Measurements from ENCODE around the gene ADRA2C.
"Not testable (repeated sequence)": the region's sequence is repeated elsewhere in the genome, so short reads cannot be mapped to it uniquely, and the experiment has no call there.

ADRA2C gene

DNA sequence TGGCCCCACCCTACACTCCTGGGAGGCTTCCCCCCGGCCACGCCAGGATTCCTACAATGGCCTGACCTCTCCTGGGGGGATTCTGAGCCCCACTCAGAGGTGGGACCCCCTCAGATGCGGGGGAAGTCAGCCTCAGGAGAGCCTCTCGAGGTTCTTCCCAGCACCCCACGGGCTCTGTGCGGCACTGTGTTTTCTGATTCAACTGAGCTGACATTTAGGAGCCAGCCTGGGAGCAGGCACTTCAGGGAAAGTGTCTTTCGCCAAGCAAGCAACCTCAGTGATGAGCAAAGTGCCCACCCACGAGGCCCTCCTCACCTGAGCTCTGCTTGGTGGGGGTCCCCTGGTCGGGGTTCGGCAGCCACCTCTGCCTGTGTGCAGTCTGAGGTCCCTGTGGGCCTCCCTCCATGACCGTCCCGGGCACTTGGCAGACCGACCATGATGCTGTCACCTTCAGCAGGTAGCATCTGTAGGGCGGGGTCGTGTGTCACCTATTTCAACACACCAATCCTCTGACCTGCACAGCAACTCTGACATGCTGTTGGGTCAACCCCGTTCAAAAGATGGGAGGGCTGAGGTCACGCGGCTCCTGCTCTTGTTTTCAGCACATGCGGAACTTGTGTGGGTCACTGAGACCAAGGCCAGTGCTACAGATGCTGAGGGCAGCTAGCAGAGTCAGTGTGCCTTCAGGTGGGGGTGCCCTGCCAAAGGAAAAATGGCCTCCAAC, 46.2 kb downstream of the ADRA2C start:
- Mint-ChIP-seq H3K4me3 (no peak overlapping the region), H3K9me3 (no peaks in the 10 kb centered on the region)

DNA sequence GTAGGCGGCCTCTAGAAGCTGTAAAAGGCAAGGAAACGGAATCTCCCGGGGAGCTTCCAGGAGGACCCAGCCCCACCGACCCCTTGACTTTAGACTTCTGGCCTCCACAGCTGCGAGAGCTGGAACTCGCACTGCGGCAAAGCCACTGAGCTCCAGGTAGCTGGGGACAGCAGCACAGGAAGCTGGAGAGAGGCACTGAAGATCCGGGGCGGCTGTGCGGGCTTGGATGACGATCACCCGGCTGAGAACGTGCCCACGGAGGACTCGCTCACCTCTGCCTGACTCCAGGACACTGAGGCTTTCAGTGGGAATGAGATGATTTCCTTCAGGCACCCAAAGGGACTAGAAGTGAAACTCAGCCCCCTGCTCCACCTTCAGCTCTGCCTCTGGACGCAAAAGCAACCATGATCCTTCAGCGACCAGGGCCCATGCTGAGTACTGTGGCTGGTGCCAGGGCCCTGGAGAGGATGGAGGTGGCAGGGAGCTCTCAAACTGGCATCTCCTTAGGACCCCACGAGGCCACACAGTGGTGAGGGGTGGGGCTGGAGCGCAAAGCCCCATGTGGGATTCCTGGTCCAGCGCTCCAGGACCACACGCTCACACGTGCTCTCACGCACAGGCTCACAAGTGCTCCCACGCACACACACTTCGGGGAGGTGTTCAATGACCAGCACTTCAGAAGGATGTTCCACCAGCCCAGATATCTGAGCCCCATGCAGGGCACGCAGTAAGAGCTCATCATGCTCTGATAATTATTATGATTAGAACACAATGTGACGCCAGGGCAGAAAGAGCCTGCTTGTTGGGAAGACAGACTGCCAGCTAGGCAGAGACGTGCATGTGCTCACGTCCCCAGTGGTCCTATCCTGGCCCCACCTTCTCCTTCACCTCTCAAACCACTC, 47.2 kb downstream of the ADRA2C start:
- Mint-ChIP-seq H3K4me3 (no peak overlapping the region), H3K27me3 (ENCODE audit: low read depth) (no peaks in the 10 kb centered on the region)

More for the DNA sequence above, 46.2 kb downstream of the ADRA2C start:
- no peak overlapping the region for H3K27ac Mint-ChIP-seq
- no peaks in the 10 kb centered on the region for H3K27me3 Mint-ChIP-seq (ENCODE audit: low read depth)
- H3K4me1 Mint-ChIP-seq (ENCODE audit: low read depth): no peaks in the 10 kb centered on the region
- H3K36me3 Mint-ChIP-seq (ENCODE audit: low read depth): no peaks in the 10 kb centered on the region

DNA sequence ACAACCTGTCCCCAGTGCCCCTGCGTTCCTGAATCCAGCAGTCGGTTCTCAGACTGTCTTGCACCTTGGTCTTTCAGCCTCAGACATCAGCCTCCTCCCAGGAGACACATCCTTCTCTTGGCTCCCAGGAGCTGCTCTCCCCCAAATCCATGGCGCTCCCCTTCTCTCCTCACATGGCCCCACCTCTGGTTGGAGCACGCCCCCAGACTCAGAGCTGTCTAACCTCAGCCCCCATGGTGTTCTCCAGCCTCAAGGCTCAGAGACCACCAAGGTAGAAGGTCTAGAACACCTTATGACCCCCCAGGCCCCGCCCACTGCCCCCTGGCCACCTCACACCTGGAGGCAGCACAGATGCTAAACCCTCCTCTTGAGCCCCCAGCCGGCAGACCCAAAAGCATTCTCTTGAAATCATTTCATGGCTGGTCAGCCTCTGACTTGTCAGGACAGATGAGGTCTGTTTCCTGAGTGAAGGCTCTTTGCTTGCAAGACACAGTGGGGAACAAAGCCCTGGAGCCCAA, 47.9 kb downstream of the ADRA2C start:
- Mint-ChIP-seq H3K4me3 (no peak overlapping the region), H3K4me1 (ENCODE audit: low read depth) (no peaks in the 10 kb centered on the region), H3K9me3 (no peaks in the 10 kb centered on the region), H3K27me3 (ENCODE audit: low read depth) (no peaks in the 10 kb centered on the region), H3K27ac (no peak overlapping the region), H3K36me3 (ENCODE audit: low read depth) (no peaks in the 10 kb centered on the region)

More for the DNA sequence above, 47.2 kb downstream of the ADRA2C start:
- H3K9me3 Mint-ChIP-seq: no peaks in the 10 kb centered on the region
- no peak overlapping the region for H3K27ac Mint-ChIP-seq
- H3K4me1 Mint-ChIP-seq (ENCODE audit: low read depth): no peaks in the 10 kb centered on the region
- no peaks in the 10 kb centered on the region for H3K36me3 Mint-ChIP-seq (ENCODE audit: low read depth)

DNA sequence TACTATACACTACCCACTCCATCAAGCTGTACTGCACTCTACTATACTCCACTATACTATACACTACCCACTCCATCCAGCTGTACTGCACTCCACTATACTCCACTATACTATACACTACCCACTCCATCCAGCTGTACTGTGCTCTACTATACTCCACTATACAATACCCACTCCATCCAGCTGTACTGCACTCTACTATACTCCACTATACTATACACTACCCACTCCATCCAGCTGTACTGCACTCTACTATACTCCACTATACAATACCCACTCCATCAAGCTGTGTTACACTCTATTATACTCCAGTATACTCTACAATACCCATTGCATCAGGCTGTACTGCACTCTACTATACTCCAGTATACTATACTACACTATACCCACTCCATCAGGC, 48.7 kb downstream of the ADRA2C start:
- not testable (repeated sequence) for H3K4me1 Mint-ChIP-seq (ENCODE audit: low read depth); H3K36me3 Mint-ChIP-seq (ENCODE audit: low read depth); H3K27me3 Mint-ChIP-seq (ENCODE audit: low read depth); H3K9me3 Mint-ChIP-seq; H3K4me3 Mint-ChIP-seq; H3K27ac Mint-ChIP-seq

DNA sequence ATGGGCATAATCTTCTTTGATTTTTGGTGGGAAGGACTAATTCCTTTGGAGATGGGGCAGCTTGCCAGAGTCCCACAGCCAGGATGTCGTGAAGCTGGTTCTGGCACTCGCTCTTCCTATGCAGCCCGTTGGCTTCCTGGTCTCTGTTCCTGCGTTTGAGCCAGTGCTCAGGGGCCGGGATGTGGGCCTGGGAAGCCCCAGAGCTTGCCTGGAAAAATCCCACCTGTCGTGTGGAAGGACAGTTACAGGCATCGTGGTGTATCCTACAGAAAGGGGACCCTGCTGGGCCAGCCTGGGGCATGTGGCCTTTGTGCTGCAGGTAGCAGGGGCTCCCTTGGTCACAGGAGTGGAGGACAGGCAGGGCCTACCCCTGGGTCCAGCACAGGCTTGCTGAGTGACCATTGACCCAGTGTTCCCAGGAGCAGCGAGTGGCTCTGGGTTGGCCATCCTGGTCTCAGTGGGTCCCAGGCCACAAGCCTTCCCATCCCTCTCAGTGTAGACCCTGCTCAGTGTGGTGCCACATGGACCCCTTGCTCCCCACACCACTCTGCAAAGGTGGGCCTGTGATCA, 50.2 kb downstream of the ADRA2C start:
- Mint-ChIP-seq H3K27me3 (ENCODE audit: low read depth) (no peaks in the 10 kb centered on the region), H3K9me3 (no peaks in the 10 kb centered on the region), H3K27ac (no peak overlapping the region), H3K4me3 (no peak overlapping the region), H3K4me1 (ENCODE audit: low read depth) (no peaks in the 10 kb centered on the region), H3K36me3 (ENCODE audit: low read depth) (no peaks in the 10 kb centered on the region)

DNA sequence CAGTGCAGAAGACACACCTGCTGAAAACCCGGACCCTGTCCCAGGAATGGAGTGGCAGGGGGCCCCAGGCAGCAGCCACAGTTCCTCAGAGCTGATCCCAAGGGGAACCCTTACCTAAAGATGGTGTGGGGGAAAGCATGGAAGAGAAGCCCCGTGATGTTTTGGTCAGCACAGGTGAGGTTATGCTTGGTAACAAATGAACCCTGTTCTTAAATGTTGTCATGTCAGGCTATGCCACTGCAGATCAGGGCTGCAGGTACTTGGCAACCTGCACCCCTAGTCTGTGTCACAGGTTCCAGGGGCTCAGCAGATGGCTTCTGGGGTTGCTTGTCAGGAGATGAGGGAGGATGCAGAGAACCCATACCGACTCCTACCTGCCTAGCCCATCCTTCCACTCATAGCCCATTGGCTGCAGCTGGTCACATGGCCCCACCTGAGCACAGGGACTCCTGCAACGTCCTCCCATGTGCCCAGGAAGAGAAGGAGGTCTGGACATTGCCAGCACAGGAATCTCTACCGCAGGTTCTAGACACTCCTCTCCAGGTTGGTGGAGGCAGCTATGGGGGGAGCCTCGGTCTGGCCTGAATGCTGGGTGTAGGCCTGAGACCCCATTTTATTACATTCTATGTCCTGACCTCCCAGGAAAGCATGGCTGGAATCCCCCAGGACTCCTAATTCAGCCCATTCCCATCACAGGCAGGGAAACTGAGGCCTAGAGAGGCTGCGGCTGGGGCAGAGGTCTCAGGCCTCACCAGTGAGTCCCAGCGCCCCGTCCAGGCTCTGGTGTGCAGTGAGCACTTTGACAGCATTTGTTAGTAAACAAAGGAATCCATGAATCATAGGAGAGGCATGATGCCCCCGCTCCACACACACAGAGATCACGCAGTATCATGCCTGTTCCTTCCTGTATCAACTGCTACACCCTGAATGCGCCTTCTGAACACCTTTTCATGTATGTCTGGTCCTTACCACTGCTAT, 51.1 kb downstream of the ADRA2C start:
- H3K27me3 Mint-ChIP-seq (ENCODE audit: low read depth): no peaks in the 10 kb centered on the region
- no peaks in the 10 kb centered on the region for H3K9me3 Mint-ChIP-seq
- no peaks in the 10 kb centered on the region for H3K36me3 Mint-ChIP-seq (ENCODE audit: low read depth)
- H3K27ac Mint-ChIP-seq: no peak overlapping the region
- no peak overlapping the region for H3K4me3 Mint-ChIP-seq
- no peaks in the 10 kb centered on the region for H3K4me1 Mint-ChIP-seq (ENCODE audit: low read depth)
